Activated CD4-positive, CD25-positive, alpha-beta regulatory T cell treated with anti-CD3 and anti-CD28 coated beads, Interleukin-2, amount 50 U/mL, for 16 hours (primary cell): ENCODE results near the gene ETFA.
"Not testable (repeated sequence)": the region's sequence is repeated elsewhere in the genome, so short reads cannot be mapped to it uniquely, and the experiment has no call there.

ENCODE experiments used
- DNase-seq: peaks from one replicate; pipeline ENCODE4 v3.0.0-alpha.2; 2020; ENCODE audit warnings: low read depth, low spot score

ETFA gene

DNA sequence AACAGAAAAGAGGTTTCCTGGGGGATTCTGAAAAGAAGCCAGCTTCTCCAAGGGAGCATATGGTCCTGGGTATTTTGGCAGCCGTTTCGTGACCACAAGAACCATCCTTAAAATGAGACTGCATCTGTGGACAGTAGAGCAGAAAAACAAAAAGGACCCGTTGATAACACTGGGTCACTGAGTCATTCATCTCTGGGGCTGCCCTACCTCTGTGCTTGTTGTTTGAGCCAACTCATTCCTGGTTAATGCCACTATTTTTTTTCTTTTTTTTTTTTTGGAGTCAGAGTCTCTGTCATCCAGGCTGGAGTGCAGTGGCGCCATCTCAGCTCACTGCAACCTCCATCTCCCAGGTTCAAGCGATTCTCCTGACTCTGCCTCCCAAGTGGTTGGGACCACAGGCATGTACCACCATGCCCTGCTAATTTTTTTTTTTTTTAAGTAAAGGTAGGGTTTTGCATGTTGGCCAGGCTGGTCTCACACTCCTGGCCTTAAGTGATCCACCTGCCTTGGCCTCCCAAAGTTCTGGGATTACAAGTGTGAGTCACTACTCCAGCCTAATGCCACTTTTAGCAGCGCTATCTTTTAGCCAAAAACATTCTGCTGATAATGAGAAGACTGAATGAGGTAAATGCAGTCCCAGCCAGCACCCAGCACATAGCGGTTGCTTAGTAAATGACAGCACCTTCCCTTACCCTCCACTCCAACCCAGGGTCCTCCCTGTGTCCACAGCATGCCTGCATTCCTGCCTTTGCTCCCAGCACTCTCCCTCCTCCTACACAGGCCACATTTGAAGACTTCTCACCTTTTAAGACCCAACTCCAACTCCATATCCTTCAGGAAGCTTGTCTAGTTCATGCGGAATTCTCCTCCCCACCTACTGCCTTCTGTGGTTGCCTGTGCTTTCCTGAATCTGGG lies 16.2 kb upstream of the ETFA start:
- DNase-seq, result no peak

DNA sequence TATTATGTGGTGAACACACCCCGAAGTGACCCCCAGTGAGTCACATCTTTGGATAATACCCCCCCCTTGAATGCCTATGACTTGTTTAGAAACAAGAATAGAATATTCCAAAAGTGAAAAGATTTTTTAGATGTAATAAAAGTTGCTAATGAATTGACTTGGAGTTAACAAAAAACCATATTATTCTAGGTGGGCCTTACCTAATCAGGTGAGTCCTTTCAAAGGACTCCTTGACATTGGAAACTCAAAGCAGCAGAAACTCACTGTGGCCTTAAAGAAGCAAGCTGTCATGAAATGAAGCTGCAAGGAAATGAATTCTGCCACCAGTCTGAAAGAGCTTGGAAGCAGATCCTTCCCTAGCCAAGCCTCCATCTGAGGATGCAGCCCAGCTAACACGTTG lies 14.4 kb upstream of the ETFA start:
- no peak for DNase-seq

DNA sequence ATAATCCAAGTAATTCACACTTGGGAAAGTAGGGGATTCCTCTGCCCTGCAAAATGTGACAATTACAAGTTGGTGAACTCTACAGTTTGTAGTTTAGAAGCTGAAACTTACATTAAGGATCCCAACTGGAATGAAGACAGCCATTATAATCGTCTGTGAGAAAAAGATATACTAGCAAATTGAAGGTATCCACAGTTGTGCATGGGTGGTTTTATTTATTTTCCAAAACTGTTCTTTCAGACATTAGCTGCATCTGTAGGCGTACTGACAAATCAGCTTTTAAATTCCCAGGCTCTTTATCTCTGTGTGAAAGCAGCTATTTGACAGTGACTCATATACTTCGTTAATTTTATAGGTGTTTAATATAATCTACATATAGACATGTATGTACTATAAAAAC lies 12.8 kb upstream of the ETFA start:
- DNase-seq, result no peak

DNA sequence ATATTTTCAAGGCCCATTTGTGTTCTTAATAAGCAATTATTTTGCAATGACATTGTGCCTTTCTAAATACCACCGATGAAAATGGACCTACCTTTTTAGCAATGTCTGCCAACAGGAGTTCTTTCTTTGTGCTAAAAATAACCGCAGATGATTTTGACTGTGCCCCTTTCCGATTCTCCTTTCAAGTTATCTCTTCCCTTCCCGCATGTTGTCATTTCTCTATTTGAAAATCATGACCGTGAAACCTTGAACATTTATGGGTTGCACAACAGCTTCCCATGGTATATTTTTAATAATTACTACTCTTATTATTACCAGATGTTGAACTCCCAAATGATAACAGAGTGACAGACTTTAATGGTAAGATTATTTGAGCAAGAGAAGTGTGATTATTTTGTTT lies 10.3 kb upstream of the ETFA start:
- DNase-seq, result no peak

DNA sequence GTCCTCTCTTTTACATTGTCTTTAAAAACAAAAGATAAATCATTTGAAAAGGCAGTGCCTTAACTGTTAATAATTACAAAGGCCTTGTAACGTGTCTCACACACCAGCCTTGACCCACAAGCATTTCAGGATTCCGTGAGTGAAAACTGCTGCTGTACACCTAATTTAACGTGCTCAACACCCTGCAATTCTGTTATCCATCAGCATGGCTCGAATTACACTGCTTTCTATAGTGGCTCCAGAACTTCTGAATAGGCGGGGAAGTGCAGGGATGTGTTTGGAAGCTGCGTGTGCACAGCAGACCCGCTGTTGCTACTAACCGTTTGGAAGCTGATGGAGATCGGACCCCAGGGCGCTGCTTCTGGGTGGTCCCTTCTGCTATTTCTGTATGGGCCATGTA lies 9.9 kb upstream of the ETFA start:
- DNase-seq, result no peak

DNA sequence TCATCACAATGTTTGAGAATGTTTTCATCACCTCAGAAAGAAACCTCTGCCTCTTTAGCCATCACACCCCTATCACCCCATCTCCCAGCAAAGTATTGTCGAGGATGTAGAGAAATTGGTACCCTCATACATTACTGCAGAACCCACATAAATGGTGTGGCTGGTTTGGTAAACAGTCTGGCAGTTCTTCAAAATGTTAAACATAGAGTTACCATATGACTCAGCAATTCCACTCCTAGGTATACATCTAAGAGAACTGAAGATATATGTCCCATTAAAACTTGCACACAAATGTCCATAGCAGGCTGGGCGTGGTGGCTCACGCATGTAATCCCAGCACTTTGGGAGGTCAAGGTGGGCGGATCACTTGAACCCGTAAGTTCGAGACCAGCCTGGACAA lies 8.7 kb upstream of the ETFA start:
- DNase-seq, result no peak

DNA sequence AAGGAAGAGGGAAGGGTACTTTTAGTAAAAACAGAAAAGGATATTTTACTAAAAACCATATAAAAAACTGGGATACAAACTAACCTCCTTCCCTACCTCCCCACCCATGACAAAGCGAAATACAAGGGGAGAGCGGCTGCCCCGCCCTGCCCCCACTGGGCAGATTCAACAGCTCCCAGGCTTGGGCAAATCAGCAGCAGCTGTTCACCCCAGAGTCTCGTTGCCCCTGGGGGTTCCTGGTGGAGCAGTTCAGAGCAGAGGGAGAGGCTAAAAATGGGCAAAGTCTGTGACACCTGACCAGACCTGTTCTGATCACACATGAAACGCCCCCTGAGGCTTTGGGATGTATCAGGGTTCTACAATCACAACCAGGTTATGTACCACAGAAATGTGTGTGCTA lies 2.5 kb upstream of the ETFA start:
- no peak for DNase-seq

DNA sequence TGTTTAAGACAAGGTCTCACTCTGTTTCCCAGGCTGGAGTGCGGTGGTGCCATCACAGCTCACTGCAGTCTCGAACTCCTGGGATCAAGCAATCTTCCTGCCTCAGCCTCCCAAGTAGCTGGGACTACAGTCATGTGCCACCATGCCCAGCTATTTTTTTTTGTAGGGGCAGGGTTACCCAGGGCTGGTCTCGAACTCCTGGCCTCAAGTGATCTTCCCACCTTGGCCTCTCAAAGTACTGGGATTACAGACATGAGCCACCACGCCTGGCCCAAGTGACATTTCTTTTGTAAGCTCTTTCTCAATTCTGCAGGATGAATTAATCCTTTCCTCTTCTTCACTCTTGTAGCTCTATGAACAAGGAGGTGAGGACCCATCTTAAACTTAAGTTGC lies 1.9 kb upstream of the ETFA start:
- DNase-seq, result not testable (repeated sequence)

DNA sequence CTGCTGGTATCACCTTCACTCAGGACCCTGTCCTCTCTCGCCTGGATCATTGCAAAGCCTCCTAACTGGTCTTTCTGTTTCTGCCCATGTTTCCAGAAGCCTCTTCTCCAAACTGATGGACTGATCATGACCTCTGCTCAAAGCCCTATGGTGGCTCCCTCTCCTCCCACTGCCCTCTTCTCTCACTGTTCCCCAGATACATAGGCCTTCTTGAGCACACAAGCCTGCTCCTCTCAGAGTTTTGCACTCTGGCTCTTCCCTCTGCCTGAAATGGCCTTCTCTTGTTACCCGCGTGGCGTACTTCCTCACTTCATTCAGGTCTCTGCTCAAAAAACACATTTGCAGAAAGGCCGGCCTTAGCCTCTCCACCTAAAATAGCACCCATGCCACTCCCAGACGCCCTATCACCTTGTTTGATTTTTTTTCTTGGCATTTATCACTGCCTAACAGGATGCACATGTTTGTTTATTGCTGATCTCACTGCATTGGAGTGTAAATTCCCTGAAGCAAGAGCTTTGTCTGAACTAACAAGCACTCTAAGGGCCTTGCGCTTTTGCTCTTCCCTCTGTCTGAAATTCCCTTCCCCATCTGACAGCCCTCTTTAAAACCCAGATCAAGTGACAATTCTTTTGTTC lies 1.4 kb upstream of the ETFA start:
- DNase-seq, result no peak

DNA sequence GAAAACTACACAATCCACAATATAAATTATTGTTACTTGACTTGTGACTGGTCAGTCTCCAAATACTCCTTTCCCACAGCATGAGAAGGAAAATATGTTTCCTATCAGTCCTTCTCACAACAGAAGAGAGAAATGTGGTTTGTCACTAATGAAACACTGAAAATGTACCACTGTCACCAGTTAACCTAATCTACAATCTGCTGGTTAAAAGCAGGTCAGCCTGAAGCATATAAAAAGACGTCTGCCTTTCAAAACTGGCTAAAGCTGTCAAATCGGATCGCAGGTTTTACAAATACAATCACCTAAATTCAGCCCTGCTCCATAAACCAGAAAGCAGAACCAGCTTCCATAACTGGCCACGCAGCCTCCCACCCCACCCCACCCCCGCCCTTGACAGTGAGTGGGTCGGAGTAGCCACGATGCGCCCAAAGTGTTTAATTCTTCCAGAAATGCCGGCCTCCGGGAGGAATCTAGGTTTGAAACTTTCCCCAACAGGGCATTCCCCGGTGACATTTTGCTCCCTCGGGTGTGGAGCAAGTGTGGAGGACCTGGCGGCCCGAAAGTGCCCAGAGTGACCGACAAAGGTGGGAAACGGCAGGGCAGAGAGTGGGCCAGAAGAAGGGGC lies 682 bp downstream of the ETFA start:
- DNase-seq, result no peak

DNA sequence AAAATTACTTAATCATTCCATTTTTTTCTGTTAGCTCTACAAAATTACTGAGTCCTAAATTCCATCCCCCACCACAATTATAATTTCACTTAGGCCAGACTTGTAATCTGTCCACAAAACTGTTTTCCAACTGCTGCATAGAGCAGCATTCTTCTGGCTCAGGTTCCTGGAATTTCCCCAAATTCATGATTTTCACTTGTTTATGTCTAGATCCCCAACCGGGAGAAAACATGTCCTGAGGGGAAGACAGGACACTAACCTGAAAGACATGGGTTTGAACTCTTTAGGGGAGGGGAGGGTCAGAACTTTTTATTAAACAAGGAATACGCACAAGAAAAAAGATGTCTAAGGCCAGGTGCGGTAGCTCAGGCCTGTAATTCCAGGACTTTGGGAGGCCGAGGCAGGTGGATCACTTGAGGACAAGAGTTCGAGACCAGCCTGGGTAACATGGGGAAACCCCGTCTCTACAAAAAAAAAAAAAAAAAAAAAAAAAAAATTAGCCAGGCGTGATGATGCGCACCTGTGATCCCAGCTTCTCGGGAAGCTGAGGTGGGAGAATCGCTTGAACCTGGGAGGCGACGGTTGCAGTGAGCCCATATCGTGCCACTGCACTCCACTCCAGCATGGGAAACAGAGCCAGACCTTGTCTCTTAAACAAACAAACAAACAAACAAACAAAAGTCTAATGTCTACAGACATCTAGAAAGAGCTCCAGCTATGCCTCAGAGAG lies 1.5 kb downstream of the ETFA start:
- no peak for DNase-seq

DNA sequence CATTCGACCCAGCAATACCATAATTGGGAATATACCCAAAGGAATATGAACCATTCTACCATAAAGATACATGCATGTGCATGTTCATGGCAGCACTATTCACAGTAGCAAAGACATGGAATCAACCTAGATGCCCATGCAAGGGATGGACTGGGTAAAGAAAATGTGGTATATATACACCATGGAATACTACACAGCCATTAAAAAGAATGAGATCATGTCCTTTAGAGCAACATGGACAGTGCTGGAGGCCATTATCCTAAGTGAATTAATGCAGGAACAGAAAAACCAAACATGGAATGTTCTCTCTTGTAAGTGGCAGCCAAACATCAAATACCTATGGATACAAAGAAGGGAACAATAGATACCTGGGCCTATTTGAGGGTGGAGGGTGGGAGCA lies 7.4 kb downstream of the ETFA start:
- no peak for DNase-seq

DNA sequence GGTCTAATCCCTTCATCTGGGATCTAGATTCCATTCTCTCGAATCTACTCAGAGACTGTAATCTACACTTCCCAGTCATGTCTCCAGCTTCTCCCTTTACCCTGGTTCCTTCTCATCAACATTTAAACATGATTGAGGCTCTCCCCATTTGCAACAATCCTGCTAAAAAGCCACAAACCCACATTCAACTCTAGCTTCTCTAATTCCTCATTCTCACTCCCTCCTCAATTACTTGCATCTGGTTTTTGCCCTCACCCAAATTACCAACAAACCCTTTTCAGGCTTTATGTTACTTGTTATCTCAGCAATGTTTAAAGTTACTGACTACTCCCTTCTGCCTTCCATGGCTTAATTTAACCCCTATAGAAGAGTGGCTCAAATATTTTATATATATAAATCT lies 11.5 kb downstream of the ETFA start:
- no peak for DNase-seq

DNA sequence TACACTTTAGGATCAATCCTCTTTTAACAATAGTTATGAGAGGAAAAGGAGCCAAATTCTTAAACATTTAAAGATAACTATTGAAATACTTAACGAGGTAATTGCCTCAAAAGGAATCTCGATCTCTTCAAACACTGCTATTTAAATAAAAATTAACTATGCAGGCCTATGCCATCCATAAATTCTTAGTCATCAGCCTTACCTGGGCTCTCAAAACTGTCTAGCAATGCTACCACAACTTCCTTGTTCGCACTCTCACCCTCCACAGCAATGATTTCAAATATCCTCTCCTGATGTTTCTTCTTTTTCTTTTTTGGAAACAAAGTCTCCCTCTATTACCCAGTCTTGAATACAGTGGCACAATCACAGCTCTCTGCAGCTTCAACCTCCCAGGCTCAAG lies 12.3 kb downstream of the ETFA start:
- no peak for DNase-seq

DNA sequence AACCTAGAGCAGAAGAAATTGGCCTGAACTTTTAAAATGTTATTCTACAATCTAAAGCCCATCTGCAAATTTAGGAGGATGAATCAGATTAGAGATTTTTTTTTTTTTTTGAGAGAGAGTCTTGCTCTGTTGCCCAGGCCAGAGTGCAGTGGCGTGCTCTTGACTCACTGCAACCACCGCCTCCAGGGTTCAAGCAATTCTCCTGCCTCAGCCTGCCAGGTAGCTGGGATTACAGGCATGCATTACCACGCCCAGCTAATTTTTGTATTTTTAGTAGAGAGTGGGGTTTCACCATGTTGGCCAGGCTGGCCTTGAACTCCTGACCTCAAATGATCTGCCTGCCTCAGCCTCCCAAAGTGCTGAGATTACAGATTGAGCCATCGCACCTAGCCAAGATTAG lies 13.3 kb downstream of the ETFA start:
- DNase-seq, result not testable (repeated sequence)

DNA sequence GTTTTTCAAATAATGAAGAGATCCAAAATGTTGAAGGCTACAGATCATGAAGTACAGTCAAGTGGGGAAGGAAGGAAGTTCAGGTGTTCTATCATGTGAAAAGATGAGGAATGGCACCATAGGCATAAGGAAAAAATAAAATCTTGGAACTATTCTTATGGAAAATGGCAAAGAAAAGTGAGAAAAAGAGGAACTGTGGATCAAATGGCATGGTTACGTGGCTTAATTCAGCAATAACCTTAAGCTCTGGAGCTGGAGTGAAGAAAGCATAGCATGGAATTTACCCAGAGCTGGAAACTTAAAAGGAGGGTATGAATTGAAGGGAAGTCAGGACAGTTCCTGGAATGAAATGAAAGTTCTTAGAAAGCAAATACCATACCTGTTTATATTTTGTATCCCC lies 14.4 kb downstream of the ETFA start:
- no peak for DNase-seq

DNA sequence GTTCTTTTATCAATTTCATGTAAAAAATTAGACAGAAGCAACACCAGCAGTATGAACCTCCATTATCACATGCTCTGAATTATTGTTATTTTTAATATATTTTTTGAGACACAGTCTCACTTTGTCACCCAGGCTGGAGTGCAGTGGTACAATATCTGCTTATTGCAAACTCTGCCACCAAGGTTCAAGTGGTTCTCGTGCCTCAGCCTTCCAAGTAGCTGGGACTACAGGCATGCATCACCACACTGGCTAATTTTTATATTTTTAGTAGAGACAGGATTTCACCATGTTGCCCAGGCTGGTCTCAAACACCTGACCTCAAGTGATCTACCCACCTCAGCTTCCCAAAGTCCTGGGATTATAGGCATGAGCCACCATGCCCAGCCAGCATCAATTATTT lies 16.8 kb downstream of the ETFA start:
- not testable (repeated sequence) for DNase-seq

DNA sequence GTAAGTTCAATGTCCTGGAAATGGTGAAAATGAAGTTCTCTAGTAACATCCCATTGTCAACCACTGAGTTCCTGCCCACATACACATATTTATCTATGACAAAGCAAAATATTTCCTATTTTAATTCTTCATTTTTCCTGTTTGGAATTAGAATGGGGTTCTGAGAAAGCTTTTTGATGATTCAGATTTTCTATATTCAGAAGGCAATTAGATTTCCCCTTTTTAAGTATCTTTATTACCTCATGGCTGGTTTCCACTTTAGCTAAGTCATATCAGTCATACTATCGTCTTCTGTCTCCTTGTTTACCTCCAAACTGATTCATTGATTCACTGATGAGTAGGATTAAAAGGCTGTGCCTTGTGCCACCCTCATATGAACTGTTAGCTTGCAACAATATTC lies 17.9 kb downstream of the ETFA start:
- DNase-seq, result no peak

DNA sequence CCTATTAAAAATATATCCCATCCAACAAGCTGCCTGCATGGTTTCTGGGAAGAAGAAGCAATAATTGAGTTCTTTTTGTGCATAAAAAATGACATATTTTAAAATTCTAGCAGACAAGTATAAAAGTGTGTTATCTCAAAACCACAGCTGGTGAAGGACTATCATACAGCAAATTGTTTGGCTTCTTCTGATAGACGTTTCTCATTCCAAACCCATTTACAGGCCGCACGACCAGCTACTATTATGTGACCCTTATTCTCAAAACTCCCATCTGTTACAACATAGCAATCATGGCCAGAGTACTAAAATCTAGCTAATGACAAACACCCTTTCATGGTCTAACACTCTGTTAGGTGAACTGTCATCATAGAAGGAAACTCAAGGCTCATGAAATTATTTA lies 21.7 kb downstream of the ETFA start:
- DNase-seq, result no peak

DNA sequence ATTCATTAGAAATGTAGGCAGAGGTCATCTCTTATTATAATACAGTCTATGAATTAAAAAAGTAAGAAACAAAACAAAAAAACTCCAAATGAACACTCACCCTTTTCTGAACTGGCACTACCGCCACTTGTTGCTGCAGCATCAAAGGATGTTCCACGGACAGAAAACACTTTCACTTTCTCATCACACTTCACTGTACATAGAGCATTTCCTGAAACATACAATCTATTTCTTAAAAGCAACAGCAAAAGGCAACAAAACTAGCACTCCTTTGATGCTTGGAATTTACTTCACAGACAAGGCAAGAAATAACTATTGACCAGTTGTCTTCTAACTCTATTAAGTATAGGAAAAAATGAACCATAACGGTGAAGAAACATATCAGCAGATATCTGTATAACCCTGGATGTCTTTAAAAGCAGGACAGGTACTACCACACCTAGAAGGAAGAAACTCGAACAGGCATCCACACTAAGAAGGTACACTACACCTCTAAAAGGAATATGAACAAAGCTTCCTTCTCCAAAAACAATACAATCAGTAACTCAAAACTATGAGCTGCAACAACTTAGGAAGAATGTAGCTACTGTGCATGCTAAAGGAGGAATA lies 24.9 kb downstream of the ETFA start:
- DNase-seq, result no peak

DNA sequence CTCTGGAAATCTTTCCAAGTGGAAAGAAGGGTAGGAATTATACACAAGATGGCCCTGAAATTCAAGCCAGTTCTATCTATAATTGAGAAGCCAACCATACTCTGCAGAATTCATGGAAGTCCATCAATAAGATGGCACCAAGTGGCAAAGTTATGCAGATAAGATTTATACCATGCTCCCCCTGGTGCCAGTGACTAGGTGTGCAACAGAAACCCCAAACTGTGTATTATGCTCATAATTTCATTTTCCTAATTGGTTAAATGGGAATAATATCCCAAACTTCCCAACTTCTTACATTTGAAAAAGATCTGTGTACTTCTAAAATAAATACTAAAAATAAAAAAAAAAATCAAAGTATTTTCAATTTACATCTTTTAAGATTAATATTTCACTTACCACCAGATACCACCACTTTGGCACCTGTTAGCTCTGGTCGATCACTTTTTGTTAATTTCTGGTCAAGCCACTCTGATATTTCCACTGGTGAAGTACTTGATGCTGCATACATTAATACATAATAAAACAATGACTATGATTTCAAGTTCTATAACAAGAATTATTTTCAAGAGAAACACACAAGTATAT lies 25.9 kb downstream of the ETFA start:
- DNase-seq, result no peak
